HL-60/S4 treated with retinoic acid at 250 ng/mL for 4 days and 3 days (cell line): ENCODE data around the gene CCDC97.
"Not testable (repeated sequence)": the region's sequence is repeated elsewhere in the genome, so short reads cannot be mapped to it uniquely, and the experiment has no call there.

Source experiments
- in situ Hi-C: fragments of 300-500 bp; cut with MboI; formaldehyde crosslinking; loops from 2 replicates; pipeline ENCODE4 v1.7.0; 2022; ENCODE audit warnings: low sequenced_read_pairs

CCDC97 gene

GRCh38 chr19:41310033-41310831, at the start of gene CCDC97:
Gene CCDC97 (plus strand): TSS chr19:41310172. CDS start chr19:41310311, 139 bp downstream.
- in situ Hi-C loops, result no loop called here

- in situ Hi-C loops, result no loop called here
These were observed 48.3 kb upstream of the CCDC97 start for GRCh38 chr19:41261474-41262190.

GRCh38 chr19:41263042-41263849, 46.7 kb upstream of the CCDC97 start:
- in situ Hi-C loops, result no loop called here

- in situ Hi-C loops, result no loop called here
These were observed 46.0 kb upstream of the CCDC97 start, which contains the start of gene HNRNPUL1 for GRCh38 chr19:41263850-41264580. Gene HNRNPUL1 (plus strand): TSS chr19:41264372. CDS start chr19:41264504, 132 bp downstream.

- in situ Hi-C loops, result no loop called here
These were observed 45.2 kb upstream of the CCDC97 start for GRCh38 chr19:41264581-41265394.

- in situ Hi-C loops, result no loop called here
These were observed 44.4 kb upstream of the CCDC97 start for GRCh38 chr19:41265395-41266153.

GRCh38 chr19:41269055-41269454, 40.9 kb upstream of the CCDC97 start:
- in situ Hi-C loops, result no loop called here

- in situ Hi-C loops, result no loop called here
These were observed 40.4 kb upstream of the CCDC97 start for GRCh38 chr19:41269571-41269970.

GRCh38 chr19:41273076-41273475, 36.9 kb upstream of the CCDC97 start:
- in situ Hi-C loops, result no loop called here

- in situ Hi-C loops, result no loop called here
These were observed 35.2 kb upstream of the CCDC97 start for GRCh38 chr19:41274802-41275201.

- in situ Hi-C loops, result no loop called here
These were observed 33.7 kb upstream of the CCDC97 start for GRCh38 chr19:41276231-41276630.

GRCh38 chr19:41278478-41278877, 31.5 kb upstream of the CCDC97 start:
- in situ Hi-C loops, result no loop called here

- in situ Hi-C loops, result no loop called here
These were observed 21.1 kb upstream of the CCDC97 start for GRCh38 chr19:41288673-41289530.

GRCh38 chr19:41289814-41290213, 20.2 kb upstream of the CCDC97 start:
- in situ Hi-C loops, result not testable (repeated sequence)

- in situ Hi-C loops, result no loop called here
These were observed 15.6 kb upstream of the CCDC97 start for GRCh38 chr19:41294393-41294792.

GRCh38 chr19:41295499-41295898, 14.5 kb upstream of the CCDC97 start:
- in situ Hi-C loops, result no loop called here

- in situ Hi-C loops, result no loop called here
These were observed 13.5 kb upstream of the CCDC97 start for GRCh38 chr19:41296433-41296871.
